ENCODE measurements around the gene LATS2. TPM values are rescaled to one million over a fixed set of nuclear protein-coding genes. Genes with fewer than 3 reads are reported as not detected.
"Not testable (repeated sequence)": the region's sequence is repeated elsewhere in the genome, so short reads cannot be mapped to it uniquely, and the experiment has no call there.

LATS2 gene
- total RNA-seq, 2 donors from 2014 or later = 15.8 to 29.8 TPM

DNA sequence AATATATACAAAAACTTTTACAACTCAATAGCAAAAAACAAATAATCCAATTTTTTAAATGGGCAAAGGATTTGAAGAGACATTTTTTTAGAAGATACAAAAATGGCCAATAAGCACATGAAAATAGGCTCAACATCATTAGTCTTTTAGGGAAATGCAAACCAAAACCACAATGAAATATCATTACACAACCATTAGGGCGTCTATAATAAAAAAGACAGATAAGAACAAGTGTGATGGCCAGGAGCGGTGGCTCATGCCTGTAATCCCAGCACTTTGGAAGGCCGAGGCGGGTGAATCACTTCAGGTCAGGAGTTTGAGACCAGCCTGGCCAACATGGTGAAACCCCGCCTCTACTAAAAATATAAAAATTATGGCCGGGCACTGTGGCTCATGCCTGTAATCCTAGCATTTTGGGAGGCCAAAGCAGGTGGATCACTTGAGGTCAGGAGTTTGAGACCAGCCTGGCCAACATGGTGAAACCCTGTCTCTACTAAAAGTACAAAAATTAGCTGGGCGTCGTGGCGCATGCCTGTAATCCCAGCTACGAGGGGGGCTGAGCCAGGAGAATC is 104.3 kb downstream of the LATS2 start:
- peaks cover 16 to 35% of the 10 kb centered on the region in 2 donors for H3K27me3 Mint-ChIP-seq
- not testable (repeated sequence) for H3K36me3 Mint-ChIP-seq; H3K9me3 Mint-ChIP-seq; H3K27ac Mint-ChIP-seq; DNase-seq (ENCODE audit: low spot score); ATAC-seq; H3K4me3 Mint-ChIP-seq; H3K4me1 Mint-ChIP-seq (ENCODE audit: low read depth in 2 of 2)

GRCh38 chr13:20955496-20955895 is 105.9 kb downstream of the LATS2 start:
- peaks cover 11 to 33% of the 10 kb centered on the region in 2 donors for H3K27me3 Mint-ChIP-seq
- DNase-seq (ENCODE audit: low spot score) = no peak
- H3K4me1 Mint-ChIP-seq (ENCODE audit: low read depth in 2 of 2) = no peaks in the 10 kb centered on the region
- H3K4me3 Mint-ChIP-seq = no peak overlapping the region
- no peaks in the 10 kb centered on the region for H3K9me3 Mint-ChIP-seq
- no peaks in the 10 kb centered on the region for H3K36me3 Mint-ChIP-seq
- H3K27ac Mint-ChIP-seq = no peak overlapping the region
- ATAC-seq = no peak

GRCh38 chr13:20953245-20953931 is 108.0 kb downstream of the LATS2 start:
- no peak for ATAC-seq
- Mint-ChIP-seq H3K4me3 (no peak overlapping the region), H3K4me1 (ENCODE audit: low read depth in 2 of 2) (no peaks in the 10 kb centered on the region), H3K27me3 (peaks cover 17 to 28% of the 10 kb centered on the region in 2 donors), H3K36me3 (no peaks in the 10 kb centered on the region), H3K9me3 (no peaks in the 10 kb centered on the region), H3K27ac (no peak overlapping the region)
- DNase-seq (ENCODE audit: low spot score) = no peak

DNA sequence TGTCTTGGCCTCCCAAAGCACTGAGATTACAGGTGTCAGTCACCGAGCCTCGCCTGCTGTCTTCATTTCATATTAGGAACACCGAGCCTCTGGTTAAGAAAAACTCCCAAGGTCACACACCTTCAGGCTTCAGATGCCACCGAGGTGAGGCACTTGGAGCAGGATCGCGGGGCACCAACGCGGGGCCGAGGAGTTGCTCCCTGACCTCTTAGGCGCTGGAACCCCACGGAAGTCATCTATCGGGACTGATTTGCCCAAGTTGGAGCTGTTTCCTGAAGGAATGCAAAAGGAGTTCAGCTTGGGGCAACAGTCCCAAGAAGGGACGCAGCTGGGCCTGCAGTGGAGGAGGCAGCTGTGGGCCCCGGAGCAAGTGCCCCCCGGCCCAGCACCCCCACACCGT is 108.5 kb downstream of the LATS2 start:
- peaks cover 19 to 33% of the 10 kb centered on the region in 2 donors for H3K27me3 Mint-ChIP-seq
- no peaks in the 10 kb centered on the region for H3K36me3 Mint-ChIP-seq
- DNase-seq (ENCODE audit: low spot score) = no peak
- H3K9me3 Mint-ChIP-seq = no peaks in the 10 kb centered on the region
- H3K27ac Mint-ChIP-seq = no peak overlapping the region
- ATAC-seq = no peak
- H3K4me3 Mint-ChIP-seq = no peak overlapping the region
- no peaks in the 10 kb centered on the region for H3K4me1 Mint-ChIP-seq (ENCODE audit: low read depth in 2 of 2)

DNA sequence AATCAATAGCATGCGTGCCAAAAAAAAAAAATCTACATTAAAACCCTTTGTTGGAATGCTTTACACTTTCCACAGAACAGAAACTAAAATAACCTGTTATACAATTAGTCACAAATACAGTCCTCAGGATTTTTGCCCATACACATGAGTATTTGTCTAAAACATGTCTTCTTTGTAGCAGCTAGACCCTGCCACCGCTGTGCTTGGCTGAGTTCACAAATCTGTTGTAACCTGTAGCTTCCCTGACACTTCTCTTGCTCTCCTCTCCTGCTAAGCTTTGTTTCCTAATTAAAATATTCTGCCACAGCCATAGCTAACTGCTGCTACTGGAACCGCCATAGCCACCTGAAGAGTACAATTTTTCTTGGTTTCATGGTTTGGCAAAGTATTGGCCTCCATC is 113.4 kb downstream of the LATS2 start:
- H3K36me3 Mint-ChIP-seq; H3K9me3 Mint-ChIP-seq; H3K4me3 Mint-ChIP-seq; H3K4me1 Mint-ChIP-seq (ENCODE audit: low read depth in 2 of 2); DNase-seq (ENCODE audit: low spot score); ATAC-seq; H3K27ac Mint-ChIP-seq: not testable (repeated sequence)
- peaks cover 38 to 46% of the 10 kb centered on the region in 2 donors for H3K27me3 Mint-ChIP-seq

GRCh38 chr13:20945952-20946383 is 115.4 kb downstream of the LATS2 start:
- H3K36me3 Mint-ChIP-seq = no peaks in the 10 kb centered on the region
- H3K27me3 Mint-ChIP-seq = peaks cover 31 to 45% of the 10 kb centered on the region in 2 donors
- H3K4me1 Mint-ChIP-seq (ENCODE audit: low read depth in 2 of 2) = peaks cover 6 to 7% of the 10 kb centered on the region in 2 donors
- no peak overlapping the region for H3K27ac Mint-ChIP-seq
- DNase-seq (ENCODE audit: low spot score) (no peak), ATAC-seq (peak; percentile 28 to 59)
- H3K4me3 Mint-ChIP-seq = peak overlapping the region; percentile 49
- H3K9me3 Mint-ChIP-seq = no peaks in the 10 kb centered on the region

DNA sequence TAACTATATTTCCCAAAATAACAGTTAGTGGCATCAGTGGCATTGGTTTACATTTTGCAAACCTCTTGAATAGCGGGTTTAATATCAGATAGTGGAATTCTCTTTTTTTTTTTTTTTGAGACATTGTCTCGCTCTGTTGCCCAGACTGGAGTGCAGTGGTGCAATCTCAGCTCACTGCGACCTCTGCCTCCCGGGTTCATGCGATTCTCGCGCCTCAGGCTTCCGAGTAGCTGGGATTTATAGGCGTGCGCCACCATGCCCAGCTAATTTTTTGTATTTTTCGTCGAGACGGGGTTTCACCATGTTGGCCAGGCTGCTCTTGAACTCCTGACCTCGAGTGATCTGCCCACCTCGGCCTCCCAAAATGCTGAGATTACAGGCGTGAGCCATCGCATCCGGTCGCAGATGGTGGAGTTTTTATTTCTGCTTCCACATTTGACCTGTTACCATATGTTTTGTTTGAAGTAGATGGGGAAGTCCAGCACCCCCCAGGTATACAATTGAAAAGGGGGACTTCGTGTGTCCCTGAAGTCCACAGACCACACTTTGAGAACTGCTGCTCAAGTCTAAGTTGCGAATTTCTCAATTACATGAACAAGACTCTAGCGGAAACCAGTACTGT is 118.3 kb downstream of the LATS2 start:
- peaks cover 30 to 58% of the 10 kb centered on the region in 2 donors for H3K27me3 Mint-ChIP-seq
- peaks cover 6 to 7% of the 10 kb centered on the region in 2 donors for H3K4me1 Mint-ChIP-seq (ENCODE audit: low read depth in 2 of 2)
- H3K27ac Mint-ChIP-seq = no peak overlapping the region
- H3K4me3 Mint-ChIP-seq = no peak overlapping the region
- no peaks in the 10 kb centered on the region for H3K36me3 Mint-ChIP-seq
- ATAC-seq (no peak), DNase-seq (ENCODE audit: low spot score) (no peak)
- no peaks in the 10 kb centered on the region for H3K9me3 Mint-ChIP-seq

DNA sequence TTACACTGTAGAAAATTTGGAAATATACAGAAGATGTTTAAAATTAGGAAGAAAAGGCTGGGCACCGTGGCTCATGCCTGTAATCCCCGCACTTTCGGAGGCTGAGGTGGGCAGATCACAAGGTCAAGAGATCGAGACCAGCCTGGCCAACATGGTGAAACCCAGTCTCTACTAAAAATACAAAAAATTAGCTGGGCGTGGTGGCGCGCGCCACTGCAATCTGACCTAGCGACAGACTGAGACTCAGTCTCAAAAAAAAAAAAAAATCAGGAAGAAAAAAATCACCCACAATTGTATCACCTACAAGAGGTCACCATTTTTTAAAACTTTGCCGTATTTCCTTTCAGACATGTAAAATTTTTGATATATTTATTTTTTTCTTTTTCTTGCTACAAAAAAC is 120.9 kb downstream of the LATS2 start:
- not testable (repeated sequence) for ATAC-seq; H3K27ac Mint-ChIP-seq; H3K9me3 Mint-ChIP-seq; DNase-seq (ENCODE audit: low spot score); H3K4me3 Mint-ChIP-seq; H3K36me3 Mint-ChIP-seq; H3K4me1 Mint-ChIP-seq (ENCODE audit: low read depth in 2 of 2)
- H3K27me3 Mint-ChIP-seq = peaks cover 21 to 42% of the 10 kb centered on the region in 2 donors

DNA sequence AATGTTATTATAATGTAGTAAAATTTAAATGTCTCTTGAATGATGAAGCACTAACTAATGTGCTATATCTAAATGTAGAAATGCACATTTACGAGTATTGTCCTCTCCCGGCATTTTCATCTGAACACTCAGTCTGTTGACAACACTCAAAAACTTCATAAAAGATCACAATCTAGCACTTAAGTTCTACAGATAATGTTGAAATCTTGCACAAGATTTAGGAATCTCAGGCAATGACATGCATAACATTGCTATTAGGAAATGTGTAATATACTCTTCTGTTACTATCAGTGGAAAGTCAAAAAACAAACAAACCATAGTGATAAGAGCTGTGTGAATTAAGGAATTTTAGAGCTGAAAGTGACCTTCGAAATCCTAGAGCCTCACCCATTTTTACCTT is 121.3 kb downstream of the LATS2 start:
- Mint-ChIP-seq H3K27me3 (peaks cover 22 to 37% of the 10 kb centered on the region in 2 donors), H3K27ac (no peak overlapping the region), H3K4me1 (ENCODE audit: low read depth in 2 of 2) (peaks cover 4 to 6% of the 10 kb centered on the region in 2 donors), H3K36me3 (no peaks in the 10 kb centered on the region), H3K9me3 (no peaks in the 10 kb centered on the region), H3K4me3 (no peak overlapping the region)
- ATAC-seq (no peak), DNase-seq (ENCODE audit: low spot score) (no peak)

GRCh38 chr13:20939662-20940061 is 121.7 kb downstream of the LATS2 start:
- Mint-ChIP-seq H3K9me3 (no peaks in the 10 kb centered on the region), H3K4me1 (ENCODE audit: low read depth in 2 of 2) (peaks cover 4 to 6% of the 10 kb centered on the region in 2 donors), H3K36me3 (no peaks in the 10 kb centered on the region), H3K27me3 (peaks cover 20 to 35% of the 10 kb centered on the region in 2 donors), H3K4me3 (no peak overlapping the region), H3K27ac (no peak overlapping the region)
- ATAC-seq (no peak), DNase-seq (ENCODE audit: low spot score) (no peak)

DNA sequence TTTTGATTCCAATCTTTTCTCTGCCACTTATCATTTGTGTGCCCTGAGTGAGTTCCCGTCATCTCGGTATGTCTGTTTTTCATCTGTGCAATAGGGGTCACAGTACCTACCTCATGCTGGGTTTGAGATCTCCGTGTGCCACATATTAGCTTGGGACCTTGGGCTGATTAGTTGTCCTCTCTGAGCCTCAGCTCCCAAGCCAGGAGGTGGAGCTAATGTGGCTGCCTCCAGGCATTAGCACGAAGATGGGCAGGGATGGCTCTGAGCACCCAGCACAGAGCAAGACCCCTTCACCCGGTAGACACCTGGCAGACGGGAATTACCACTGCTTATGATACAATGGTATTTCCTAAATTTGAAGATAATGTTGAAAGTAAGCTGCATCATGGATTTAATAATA is 123.1 kb downstream of the LATS2 start:
- Mint-ChIP-seq H3K27ac (no peak overlapping the region), H3K36me3 (no peaks in the 10 kb centered on the region), H3K9me3 (no peaks in the 10 kb centered on the region), H3K4me3 (no peak overlapping the region), H3K27me3 (peaks cover 14 to 28% of the 10 kb centered on the region in 2 donors), H3K4me1 (ENCODE audit: low read depth in 2 of 2) (no peaks in the 10 kb centered on the region)
- DNase-seq (ENCODE audit: low spot score) (no peak), ATAC-seq (no peak)

- Mint-ChIP-seq H3K36me3 (no peaks in the 10 kb centered on the region), H3K9me3 (no peaks in the 10 kb centered on the region), H3K27ac (no peak overlapping the region), H3K4me3 (no peak overlapping the region), H3K4me1 (ENCODE audit: low read depth in 2 of 2) (no peaks in the 10 kb centered on the region), H3K27me3 (no peaks in the 10 kb centered on the region)
- ATAC-seq (no peak), DNase-seq (ENCODE audit: low spot score) (no peak)
These were observed 133.7 kb downstream of the LATS2 start for GRCh38 chr13:20927596-20928257.

GRCh38 chr13:20925395-20925790 is 136.0 kb downstream of the LATS2 start:
- not testable (repeated sequence) for H3K27ac Mint-ChIP-seq; H3K27me3 Mint-ChIP-seq; DNase-seq (ENCODE audit: low spot score); H3K9me3 Mint-ChIP-seq; H3K4me1 Mint-ChIP-seq (ENCODE audit: low read depth in 2 of 2); ATAC-seq; H3K36me3 Mint-ChIP-seq; H3K4me3 Mint-ChIP-seq
